Measurements from ENCODE around the gene RNASE9. TPM values are rescaled to one million over a fixed set of nuclear protein-coding genes. Genes with fewer than 3 reads are reported as not detected.

RNASE9 gene
- total and polyA plus RNA-seq, 2 donors from 2014 or later, result not detected

DNA sequence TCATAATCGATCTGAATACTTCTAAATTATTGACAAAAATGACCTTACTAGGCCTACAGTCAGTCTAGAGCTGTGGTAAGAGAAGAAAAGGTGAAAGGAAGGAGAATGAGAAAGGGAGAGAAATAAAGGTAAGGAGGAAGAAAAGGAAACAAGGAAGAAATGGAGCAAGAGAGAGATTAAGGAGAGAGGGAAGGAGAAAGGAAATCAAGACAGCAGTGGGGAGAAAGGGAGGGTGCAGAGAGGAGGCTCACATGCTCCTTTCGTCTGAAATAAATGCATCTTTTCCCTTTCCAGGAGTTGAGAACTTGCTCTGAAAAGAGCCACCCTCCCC lies 3.7 kb downstream of the RNASE9 start:
- H3K36me3 ChIP-seq (ENCODE audit: control insufficient read depth in 2 of 3, insufficient read depth in 3 of 3, low read length in 3 of 3), result no peaks in the 10 kb centered on the region
- no peak for FAIRE-seq
- TF ChIP-seq, protein P1, sequence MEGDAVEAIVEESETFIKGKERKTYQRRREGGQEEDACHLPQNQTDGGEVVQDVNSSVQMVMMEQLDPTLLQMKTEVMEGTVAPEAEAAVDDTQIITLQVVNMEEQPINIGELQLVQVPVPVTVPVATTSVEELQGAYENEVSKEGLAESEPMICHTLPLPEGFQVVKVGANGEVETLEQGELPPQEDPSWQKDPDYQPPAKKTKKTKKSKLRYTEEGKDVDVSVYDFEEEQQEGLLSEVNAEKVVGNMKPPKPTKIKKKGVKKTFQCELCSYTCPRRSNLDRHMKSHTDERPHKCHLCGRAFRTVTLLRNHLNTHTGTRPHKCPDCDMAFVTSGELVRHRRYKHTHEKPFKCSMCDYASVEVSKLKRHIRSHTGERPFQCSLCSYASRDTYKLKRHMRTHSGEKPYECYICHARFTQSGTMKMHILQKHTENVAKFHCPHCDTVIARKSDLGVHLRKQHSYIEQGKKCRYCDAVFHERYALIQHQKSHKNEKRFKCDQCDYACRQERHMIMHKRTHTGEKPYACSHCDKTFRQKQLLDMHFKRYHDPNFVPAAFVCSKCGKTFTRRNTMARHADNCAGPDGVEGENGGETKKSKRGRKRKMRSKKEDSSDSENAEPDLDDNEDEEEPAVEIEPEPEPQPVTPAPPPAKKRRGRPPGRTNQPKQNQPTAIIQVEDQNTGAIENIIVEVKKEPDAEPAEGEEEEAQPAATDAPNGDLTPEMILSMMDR (IDR thresholded peaks at IDR 0.05; ENCODE audit: borderline replicate concordance, extremely low read depth, insufficient read depth), result no peak
- H3K4me3 ChIP-seq (ENCODE audit: low read length in 3 of 3), result no peak overlapping the region
- no peak overlapping the region for H3K27ac ChIP-seq (ENCODE audit: low read depth in 2 of 2, low read length in 2 of 2)
- H3K27me3 ChIP-seq (ENCODE audit: control insufficient read depth, insufficient read depth, low read length), result no peaks in the 10 kb centered on the region
- H3K9me3 ChIP-seq (ENCODE audit: control insufficient read depth in 2 of 3, insufficient read depth in 1 of 3, low read length in 3 of 3), result no peaks in the 10 kb centered on the region
- no peaks in the 10 kb centered on the region for H3K4me1 ChIP-seq (ENCODE audit: control insufficient read depth in 2 of 3, insufficient read depth in 2 of 3, low read depth in 1 of 3, low read length in 3 of 3)
- no peak overlapping the region for H3K9ac ChIP-seq (ENCODE audit: low read length in 3 of 3)
- intact Hi-C loops (cut with DNase I), result no loop called here
- DNase-seq, result no peak

DNA sequence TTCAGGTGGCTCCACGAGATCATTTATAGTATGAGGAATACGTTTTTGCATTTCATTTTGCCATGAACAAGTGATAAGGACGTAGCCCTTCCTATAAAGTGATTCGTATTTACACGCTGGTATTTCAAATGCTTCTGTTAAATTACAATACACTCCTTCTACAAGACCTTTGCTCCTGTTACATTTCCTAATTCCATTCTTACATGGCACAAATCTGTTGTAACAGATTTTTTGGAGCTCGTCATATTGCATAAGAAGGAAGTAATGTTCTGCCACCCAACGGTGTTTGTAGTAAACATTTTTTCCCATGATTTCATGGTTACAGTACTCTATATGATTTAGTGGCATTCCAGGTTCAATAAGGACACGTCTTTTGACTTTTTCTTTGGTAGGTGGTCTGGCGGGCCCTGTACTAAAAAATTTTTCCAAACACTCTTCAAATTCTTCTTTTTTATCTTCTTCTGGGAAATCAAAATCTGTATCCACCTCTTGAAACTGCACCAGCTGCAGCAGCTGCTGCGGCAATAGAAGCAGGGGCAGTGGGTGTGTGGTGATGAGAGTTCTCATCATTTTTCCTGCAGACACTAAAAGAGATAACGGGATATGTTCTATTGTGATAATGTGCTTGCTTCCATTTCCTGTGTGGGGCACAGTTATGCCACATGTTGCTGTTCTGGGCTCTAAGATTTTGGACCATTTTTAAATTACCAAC lies 4.2 kb downstream of the RNASE9 start:
- FAIRE-seq (no peak), DNase-seq (no peak)
- Histone ChIP-seq H3K9ac (ENCODE audit: low read length in 3 of 3) (no peak overlapping the region), H3K27ac (ENCODE audit: low read depth in 2 of 2, low read length in 2 of 2) (no peak overlapping the region), H3K9me3 (ENCODE audit: control insufficient read depth in 2 of 3, insufficient read depth in 1 of 3, low read length in 3 of 3) (no peaks in the 10 kb centered on the region), H3K4me1 (ENCODE audit: control insufficient read depth in 2 of 3, insufficient read depth in 2 of 3, low read depth in 1 of 3, low read length in 3 of 3) (no peaks in the 10 kb centered on the region), H3K27me3 (ENCODE audit: control insufficient read depth, insufficient read depth, low read length) (no peaks in the 10 kb centered on the region), H3K4me3 (ENCODE audit: low read length in 3 of 3) (no peak overlapping the region), H3K36me3 (ENCODE audit: control insufficient read depth in 2 of 3, insufficient read depth in 3 of 3, low read length in 3 of 3) (no peaks in the 10 kb centered on the region)
- intact Hi-C loops (cut with DNase I), result no loop called here
- TF ChIP-seq, protein P1 (IDR thresholded peaks at IDR 0.05; ENCODE audit: borderline replicate concordance, extremely low read depth, insufficient read depth), result no peak

DNA sequence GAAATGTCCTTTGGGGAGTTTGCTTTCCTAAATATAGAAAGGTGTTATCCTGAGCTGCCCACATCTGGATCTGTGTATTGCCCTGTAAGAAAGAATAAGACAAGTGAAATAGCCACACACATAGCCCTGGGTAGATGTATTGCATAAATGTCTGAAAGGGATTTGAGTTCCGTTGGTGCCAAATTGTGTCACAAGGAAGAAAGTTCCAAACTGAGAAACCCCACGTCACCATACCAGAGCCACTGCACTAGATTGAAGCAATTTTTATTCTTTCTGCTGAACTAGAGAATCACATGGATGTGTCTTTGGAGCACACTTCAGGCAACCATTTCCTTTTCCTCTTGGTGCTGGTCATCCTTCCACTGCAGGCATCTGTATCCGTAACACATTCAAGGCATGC lies 5.0 kb downstream of the RNASE9 start:
- H3K27ac ChIP-seq (ENCODE audit: low read depth in 2 of 2, low read length in 2 of 2), result no peak overlapping the region
- no peaks in the 10 kb centered on the region for H3K36me3 ChIP-seq (ENCODE audit: control insufficient read depth in 2 of 3, insufficient read depth in 3 of 3, low read length in 3 of 3)

More for the DNA sequence above, 5.0 kb downstream of the RNASE9 start:
- intact Hi-C loops (cut with DNase I), result no loop called here
- no peak for DNase-seq
- H3K4me3 ChIP-seq (ENCODE audit: low read length in 3 of 3), result no peak overlapping the region
- H3K9ac ChIP-seq (ENCODE audit: low read length in 3 of 3), result no peak overlapping the region
- FAIRE-seq, result no peak
- no peaks in the 10 kb centered on the region for H3K9me3 ChIP-seq (ENCODE audit: control insufficient read depth in 2 of 3, insufficient read depth in 1 of 3, low read length in 3 of 3)
- TF ChIP-seq, protein P1 (IDR thresholded peaks at IDR 0.05; ENCODE audit: borderline replicate concordance, extremely low read depth, insufficient read depth), result no peak
- no peaks in the 10 kb centered on the region for H3K4me1 ChIP-seq (ENCODE audit: control insufficient read depth in 2 of 3, insufficient read depth in 2 of 3, low read depth in 1 of 3, low read length in 3 of 3)
- H3K27me3 ChIP-seq (ENCODE audit: control insufficient read depth, insufficient read depth, low read length), result no peaks in the 10 kb centered on the region

Data from kidney (tissue), 14 donors.